PC-9 (cell line): ENCODE results near the gene FAM111A.

Source experiments
- EZH2 ChIP-seq: fragments of 200-600 bp; sonication (generic); IDR thresholded peaks from 2 replicates; pipeline ENCODE4 v1.8.0; 2017; ENCODE audit warnings: antibody characterized with exemption, low read depth
- TF ChIP-seq, protein P1 (sequence below): fragments of 200-600 bp; sonication (generic); conservative IDR thresholded peaks from 2 replicates; pipeline ENCODE4 v1.6.1; 2017; ENCODE audit warnings: mixed run types, antibody characterized with exemption, mild to moderate bottlenecking, moderate library complexity

DNA sequence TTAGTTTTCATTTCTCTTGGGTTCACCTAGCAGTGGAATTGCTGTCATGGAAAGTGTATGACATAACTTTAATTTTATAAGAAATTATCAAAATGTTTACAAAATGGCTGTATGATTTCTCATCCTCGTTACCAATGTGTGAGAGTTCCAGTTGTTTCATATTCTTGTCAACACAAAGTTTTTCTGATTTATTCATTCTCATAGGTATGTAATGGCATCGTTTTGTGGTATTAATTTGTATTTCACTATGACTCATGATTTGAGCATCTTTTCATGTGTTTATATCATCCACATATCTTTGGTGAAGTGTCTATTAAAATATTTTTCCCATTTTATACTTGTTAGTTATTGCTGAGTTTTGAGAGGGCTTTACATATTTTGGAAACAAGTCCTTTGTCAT, 30.2 kb upstream of the FAM111A start:
- TF ChIP-seq, protein P1, sequence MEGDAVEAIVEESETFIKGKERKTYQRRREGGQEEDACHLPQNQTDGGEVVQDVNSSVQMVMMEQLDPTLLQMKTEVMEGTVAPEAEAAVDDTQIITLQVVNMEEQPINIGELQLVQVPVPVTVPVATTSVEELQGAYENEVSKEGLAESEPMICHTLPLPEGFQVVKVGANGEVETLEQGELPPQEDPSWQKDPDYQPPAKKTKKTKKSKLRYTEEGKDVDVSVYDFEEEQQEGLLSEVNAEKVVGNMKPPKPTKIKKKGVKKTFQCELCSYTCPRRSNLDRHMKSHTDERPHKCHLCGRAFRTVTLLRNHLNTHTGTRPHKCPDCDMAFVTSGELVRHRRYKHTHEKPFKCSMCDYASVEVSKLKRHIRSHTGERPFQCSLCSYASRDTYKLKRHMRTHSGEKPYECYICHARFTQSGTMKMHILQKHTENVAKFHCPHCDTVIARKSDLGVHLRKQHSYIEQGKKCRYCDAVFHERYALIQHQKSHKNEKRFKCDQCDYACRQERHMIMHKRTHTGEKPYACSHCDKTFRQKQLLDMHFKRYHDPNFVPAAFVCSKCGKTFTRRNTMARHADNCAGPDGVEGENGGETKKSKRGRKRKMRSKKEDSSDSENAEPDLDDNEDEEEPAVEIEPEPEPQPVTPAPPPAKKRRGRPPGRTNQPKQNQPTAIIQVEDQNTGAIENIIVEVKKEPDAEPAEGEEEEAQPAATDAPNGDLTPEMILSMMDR = no peak
- TF ChIP-seq EZH2 = no peak
